OCI-LY1 (cell line): ENCODE results near the gene NR2F1.

Source experiments
- H2AFZ ChIP-seq: fragments of 200-600 bp; sonication (generic), shearing (Covaris generic); 2 replicates; pipeline ENCODE4 v1.6.0; 2014; ENCODE audit warnings: antibody characterized with exemption, mild to moderate bottlenecking, low read length
- H3F3A ChIP-seq: fragments of 200-600 bp; sonication (generic), shearing (Covaris generic); 2 replicates; pipeline ENCODE4 v1.6.0; 2014; ENCODE audit warnings: mild to moderate bottlenecking, antibody characterized with exemption, low read length, moderate library complexity; ENCODE audit not compliant: insufficient read depth
- H3K27ac ChIP-seq: fragments of 200-600 bp; sonication (generic); 2 replicates; pipeline ENCODE4 v1.5.1; 2014; ENCODE audit warnings: low read length, mixed run types, mild to moderate bottlenecking, low read depth; ENCODE audit not compliant: poor library complexity, severe bottlenecking
- H3K27me3 ChIP-seq: fragments of 200-600 bp; sonication (generic); 2 replicates; pipeline ENCODE4 v1.6.0; 2014; ENCODE audit warnings: antibody characterized with exemption, mild to moderate bottlenecking, low read length, moderate library complexity; ENCODE audit not compliant: insufficient read depth
- H3K36me3 ChIP-seq: fragments of 200-600 bp; sonication (generic); 2 replicates; pipeline ENCODE4 v1.6.1; 2014; ENCODE audit warnings: mild to moderate bottlenecking, antibody characterized with exemption, low read length, moderate library complexity, mixed read lengths; ENCODE audit not compliant: insufficient read depth
- H3K4me1 ChIP-seq: fragments of 200-600 bp; sonication (generic); 2 replicates; pipeline ENCODE4 v1.5.1; 2014; ENCODE audit warnings: mild to moderate bottlenecking, low read length, moderate library complexity; ENCODE audit not compliant: insufficient read depth, severe bottlenecking
- H3K4me2 ChIP-seq: fragments of 200-600 bp; sonication (generic), shearing (Covaris generic); 2 replicates; pipeline ENCODE4 v1.6.1; 2014; ENCODE audit warnings: low read length
- H3K4me3 ChIP-seq: fragments of 200-600 bp; sonication (generic); 2 replicates; pipeline ENCODE4 v1.5.1; 2014; ENCODE audit warnings: low read length, low read depth, mild to moderate bottlenecking, mixed read lengths; ENCODE audit not compliant: poor library complexity, severe bottlenecking
- H3K79me2 ChIP-seq: fragments of 200-600 bp; shearing (Covaris generic); 2 replicates; pipeline ENCODE4 v1.6.1; 2016; ENCODE audit warnings: mixed run types, low read length, mixed read lengths; ENCODE audit not compliant: insufficient read depth
- H3K9ac ChIP-seq: fragments of 200-600 bp; sonication (generic), shearing (Covaris generic); 2 replicates; pipeline ENCODE4 v1.6.1; 2014; ENCODE audit warnings: mild to moderate bottlenecking, low read length, mixed read lengths
- H3K9me2 ChIP-seq: fragments of 200-600 bp; sonication (generic), shearing (Covaris generic); 2 replicates; pipeline ENCODE4 v1.6.1; 2014; ENCODE audit warnings: low read depth, mild to moderate bottlenecking, low read length, mixed read lengths
- H3K9me3 ChIP-seq: fragments of 200-600 bp; shearing (Covaris generic); 2 replicates; pipeline ENCODE4 v1.6.1; 2014; ENCODE audit warnings: low read length, mixed read lengths
- H4K20me1 ChIP-seq: fragments of 200-600 bp; sonication (generic), shearing (Covaris generic); 2 replicates; pipeline ENCODE4 v1.6.0; 2016; ENCODE audit warnings: mild to moderate bottlenecking, low read length; ENCODE audit not compliant: insufficient read depth
- EZH2 ChIP-seq: fragments of 200-600 bp; sonication (generic), shearing (Covaris generic); IDR thresholded peaks from 2 replicates; pipeline ENCODE4 v1.8.0; 2017; ENCODE audit warnings: borderline replicate concordance, mixed run types, mild to moderate bottlenecking, antibody characterized with exemption, low read length, moderate library complexity, mixed read lengths
- TF ChIP-seq, protein P1 (sequence below): fragments of 200-600 bp; sonication (generic), shearing (Covaris generic); IDR thresholded peaks from 2 replicates; pipeline ENCODE4 v1.5.1; 2017; ENCODE audit warnings: mild to moderate bottlenecking, antibody characterized with exemption, low read length, moderate library complexity, mixed read lengths

NR2F1 gene

DNA sequence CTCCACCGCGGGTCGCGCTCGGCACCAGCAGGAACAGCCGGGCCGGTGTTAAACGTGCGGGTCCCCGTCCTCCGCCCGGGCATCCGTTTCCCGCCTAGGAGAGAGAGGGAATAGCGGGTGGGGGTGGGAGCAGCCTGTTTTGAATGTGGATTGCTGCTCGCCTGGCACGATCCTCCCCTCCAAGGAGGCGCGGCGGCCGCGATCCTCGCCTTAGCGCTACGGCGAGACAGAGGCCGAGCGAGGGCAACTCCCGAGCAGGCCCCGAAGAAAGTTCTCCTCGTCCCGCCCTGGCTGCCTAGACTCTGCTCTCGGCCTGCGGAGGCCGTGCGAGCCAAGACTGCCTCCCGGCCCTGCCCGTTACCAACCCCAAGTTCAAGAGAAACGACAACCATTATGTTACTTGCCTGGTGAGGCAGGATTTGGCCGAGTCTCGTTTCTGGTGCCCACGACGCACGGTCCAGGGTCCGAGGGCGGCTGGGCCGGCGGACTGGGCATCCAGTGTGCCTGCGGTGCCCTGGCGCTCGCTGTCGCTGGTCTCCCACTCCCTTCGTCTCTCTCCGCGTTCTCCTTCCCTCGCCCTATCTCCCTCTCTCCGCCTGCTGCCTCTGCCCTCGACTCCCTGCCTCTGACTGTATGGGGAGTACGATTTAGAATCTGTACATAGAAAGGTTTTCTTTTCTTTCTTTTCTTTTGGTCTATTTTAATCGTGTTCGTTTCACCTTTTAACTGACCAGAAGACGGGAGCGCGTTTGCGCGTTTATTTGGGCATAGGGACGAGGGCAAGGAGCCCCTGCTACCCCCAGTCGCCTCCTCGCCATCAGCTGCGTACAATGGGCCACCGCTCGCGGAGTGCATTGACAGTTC, 2.7 kb upstream of the NR2F1 start:
- Histone ChIP-seq H2AFZ (no peak overlapping the region), H3K9me3 (no peaks in the 10 kb centered on the region), H3K36me3 (no peaks in the 10 kb centered on the region), H3K4me1 (peaks cover 27% of the 10 kb centered on the region), H3K4me3 (peak overlapping the region; percentile 52), H3K27me3 (no peaks in the 10 kb centered on the region), H4K20me1 (no peaks in the 10 kb centered on the region), H3K79me2 (no peaks in the 10 kb centered on the region), H3F3A (no peaks in the 10 kb centered on the region), H3K27ac (no peak overlapping the region), H3K9me2 (no peaks in the 10 kb centered on the region), H3K4me2 (0 out of 2 replicates have a peak overlapping the region, but pooled peaks have one; percentile 77), H3K9ac (no peak overlapping the region)
- TF ChIP-seq, protein P1, sequence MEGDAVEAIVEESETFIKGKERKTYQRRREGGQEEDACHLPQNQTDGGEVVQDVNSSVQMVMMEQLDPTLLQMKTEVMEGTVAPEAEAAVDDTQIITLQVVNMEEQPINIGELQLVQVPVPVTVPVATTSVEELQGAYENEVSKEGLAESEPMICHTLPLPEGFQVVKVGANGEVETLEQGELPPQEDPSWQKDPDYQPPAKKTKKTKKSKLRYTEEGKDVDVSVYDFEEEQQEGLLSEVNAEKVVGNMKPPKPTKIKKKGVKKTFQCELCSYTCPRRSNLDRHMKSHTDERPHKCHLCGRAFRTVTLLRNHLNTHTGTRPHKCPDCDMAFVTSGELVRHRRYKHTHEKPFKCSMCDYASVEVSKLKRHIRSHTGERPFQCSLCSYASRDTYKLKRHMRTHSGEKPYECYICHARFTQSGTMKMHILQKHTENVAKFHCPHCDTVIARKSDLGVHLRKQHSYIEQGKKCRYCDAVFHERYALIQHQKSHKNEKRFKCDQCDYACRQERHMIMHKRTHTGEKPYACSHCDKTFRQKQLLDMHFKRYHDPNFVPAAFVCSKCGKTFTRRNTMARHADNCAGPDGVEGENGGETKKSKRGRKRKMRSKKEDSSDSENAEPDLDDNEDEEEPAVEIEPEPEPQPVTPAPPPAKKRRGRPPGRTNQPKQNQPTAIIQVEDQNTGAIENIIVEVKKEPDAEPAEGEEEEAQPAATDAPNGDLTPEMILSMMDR = no peak
- TF ChIP-seq EZH2 = no peak

DNA sequence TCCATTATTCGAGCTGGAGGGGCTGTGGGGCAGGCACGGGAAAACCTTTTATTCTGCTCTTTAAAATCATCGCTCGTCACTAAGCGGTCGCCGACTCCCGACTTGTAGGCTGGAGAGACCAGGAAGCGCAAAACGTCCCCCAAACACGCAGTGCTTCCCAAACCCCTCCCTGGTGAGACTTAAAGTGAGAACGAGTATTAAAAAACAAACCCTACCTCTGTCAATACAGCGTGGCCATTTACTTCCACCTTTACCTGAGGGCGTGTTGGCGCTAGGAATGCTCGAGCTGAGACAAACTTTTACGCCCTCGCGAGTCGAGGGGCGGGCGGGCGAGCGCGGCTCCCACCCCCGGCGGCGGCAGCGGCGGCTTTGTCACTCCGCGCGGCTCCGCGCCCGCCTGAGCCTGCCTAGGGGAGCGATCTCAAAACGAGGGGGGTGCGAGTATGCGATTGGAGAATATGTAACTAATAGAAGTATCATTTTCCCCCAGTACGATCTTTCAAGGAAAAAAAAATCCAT, 2.0 kb upstream of the NR2F1 start, which contains the start of gene NR2F1-AS1:
NR2F1-AS1 (minus strand) TSS at position 293 of the 519 bp plus-strand sequence.
- peaks cover 31% of the 10 kb centered on the region for H3K4me1 ChIP-seq
- peak within 1 kb of the TSS; percentile 52 for H3K4me3 ChIP-seq
- H3K9ac ChIP-seq = peak within 1 kb of the TSS; percentile 26; the same call in 1 of the 2 replicates
- H3K4me2 ChIP-seq = peak within 1 kb of the TSS; percentile 77
- H3F3A ChIP-seq = no peaks in the 10 kb centered on the region
- H2AFZ ChIP-seq = no peak within 1 kb of the TSS
- no peaks in the 10 kb centered on the region for H4K20me1 ChIP-seq
- no peaks in the 10 kb centered on the region for H3K27me3 ChIP-seq
- H3K36me3 ChIP-seq = no peaks in the 10 kb centered on the region
- no peaks in the 10 kb centered on the region for H3K9me3 ChIP-seq
- H3K9me2 ChIP-seq = no peaks in the 10 kb centered on the region
- H3K79me2 ChIP-seq = no peaks in the 10 kb centered on the region
- no peak for TF ChIP-seq EZH2
- TF ChIP-seq, protein P1 = no peak
- H3K27ac ChIP-seq = no peak within 1 kb of the TSS

DNA sequence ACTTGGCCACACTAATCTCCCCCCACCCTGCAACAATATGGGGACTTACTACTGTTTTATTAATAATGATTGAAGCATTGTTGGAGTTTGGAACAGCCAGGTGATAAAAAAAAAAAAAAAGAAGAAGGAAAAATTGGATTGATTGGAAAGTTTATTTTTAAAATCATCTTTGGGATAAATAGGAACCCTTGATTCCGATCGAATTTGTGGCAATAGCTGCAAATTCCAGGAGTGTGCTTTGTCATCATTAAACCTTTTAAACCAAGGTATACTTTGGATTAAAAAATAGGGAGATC, 907 bp upstream of the NR2F1 start:
- Histone ChIP-seq H3K9ac (no peak overlapping the region; the same call in 1 of the 2 replicates), H3F3A (no peaks in the 10 kb centered on the region), H3K9me2 (no peaks in the 10 kb centered on the region), H3K4me2 (peak overlapping the region; percentile 77), H3K9me3 (no peaks in the 10 kb centered on the region), H2AFZ (no peak overlapping the region), H3K79me2 (no peaks in the 10 kb centered on the region), H3K4me3 (peak overlapping the region; percentile 52), H3K27ac (no peak overlapping the region), H4K20me1 (no peaks in the 10 kb centered on the region), H3K4me1 (peaks cover 42% of the 10 kb centered on the region), H3K27me3 (no peaks in the 10 kb centered on the region), H3K36me3 (no peaks in the 10 kb centered on the region)
- TF ChIP-seq, protein P1 = no peak
- TF ChIP-seq EZH2 = no peak
